Measurements from ENCODE around the gene NUP62.

Gene NUP62

DNA sequence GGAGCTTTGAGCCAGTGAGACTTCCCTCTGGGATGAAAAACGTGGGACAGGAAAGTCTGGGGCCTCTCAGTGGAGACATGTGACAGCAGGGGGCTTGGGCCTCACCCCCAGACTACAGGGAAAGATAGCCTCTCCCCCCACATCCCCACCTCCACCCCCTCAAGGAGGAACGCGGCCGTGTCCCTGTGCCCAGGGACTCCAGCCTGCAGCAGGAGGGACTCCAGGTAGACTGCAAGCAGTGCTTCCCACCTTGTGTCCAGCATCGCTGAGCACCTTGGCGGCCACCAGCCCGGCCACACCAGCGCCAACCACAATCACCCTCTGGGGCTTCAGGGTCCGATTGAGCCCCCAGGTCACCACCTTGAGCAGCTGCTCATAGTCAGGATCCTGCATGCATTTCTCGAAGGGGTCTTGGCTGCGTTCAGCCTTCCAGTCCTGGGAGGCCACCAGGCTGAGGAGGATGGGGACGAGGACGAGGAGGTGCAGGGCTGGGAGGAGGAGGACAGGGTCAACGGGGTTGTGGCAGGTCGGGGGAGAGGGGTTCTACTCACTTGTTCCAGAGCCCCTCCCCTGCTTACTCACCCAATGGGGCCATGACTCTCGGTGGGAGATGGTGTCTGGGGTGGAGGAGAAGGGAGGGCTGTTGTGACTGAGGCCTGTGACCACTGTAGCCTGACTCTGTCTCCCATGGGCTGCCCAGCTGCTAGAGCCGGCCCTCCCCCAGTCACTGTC, 33.6 kb downstream of the NUP62 start:
- DNase-seq: no peak

DNA sequence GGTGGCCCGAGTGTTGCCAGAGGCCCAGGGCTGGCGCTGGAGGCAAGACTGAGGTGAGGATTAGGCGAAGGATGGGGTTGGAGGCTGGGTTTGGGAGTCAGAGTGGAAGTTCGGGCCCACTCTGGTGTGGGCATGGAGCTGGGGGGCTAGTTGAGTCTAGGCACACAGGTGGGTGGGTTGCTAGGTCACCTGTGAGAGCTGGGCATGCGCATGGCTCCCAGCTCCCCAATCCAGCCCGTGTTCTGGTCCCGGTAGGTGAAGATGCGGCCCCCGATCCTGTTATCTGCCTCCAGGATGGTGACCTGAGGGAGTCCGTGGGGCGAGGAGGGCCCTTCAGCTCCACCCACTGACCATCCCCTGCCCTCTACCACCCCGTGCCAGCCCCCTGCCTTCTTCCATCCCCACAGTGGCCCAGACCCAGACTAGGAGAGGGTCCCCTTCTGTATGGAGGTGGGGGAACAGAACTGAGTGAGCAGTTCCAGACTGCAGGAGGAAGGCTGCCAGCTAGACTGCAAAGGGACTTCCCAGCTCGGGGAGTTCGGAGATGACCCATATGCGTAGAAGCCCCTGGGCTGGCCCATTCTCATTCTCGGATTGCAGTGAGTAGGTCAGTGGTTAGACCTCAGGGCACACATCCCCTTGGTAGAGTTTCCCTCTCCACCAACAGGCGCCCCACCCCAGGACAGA, 34.3 kb downstream of the NUP62 start:
- DNase-seq: peak; percentile 27

DNA sequence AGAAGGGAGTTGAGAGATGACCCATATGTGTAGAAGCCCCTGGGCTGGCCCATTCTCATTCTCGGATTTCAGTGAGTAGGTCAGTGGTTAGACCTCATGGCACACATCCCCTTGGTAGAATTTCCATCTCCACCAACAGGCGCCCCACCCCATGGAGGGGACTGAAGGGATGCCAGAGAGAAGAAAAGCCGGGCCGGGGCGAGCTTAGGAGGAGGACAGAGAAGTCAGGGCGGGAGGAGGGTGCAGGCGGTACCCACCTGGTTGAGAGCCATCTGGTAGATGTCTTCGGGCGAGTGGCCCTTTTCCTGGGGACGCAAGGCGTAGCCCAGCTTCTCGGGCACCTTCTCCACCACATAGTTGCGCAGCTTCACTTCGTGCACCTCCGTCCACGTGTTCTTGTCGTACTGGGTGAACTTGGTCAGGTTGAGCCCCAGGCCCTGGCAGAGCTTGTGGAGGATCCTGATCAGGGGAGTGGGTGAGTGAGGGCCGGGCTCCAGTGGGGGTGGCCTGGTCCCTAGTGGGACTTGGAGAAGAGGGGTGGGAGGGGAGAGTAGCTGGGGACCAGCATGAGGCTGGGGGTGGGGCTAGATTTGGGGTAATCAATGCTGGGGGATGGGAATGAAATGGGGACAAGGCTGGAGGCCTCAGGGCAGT, 35.2 kb downstream of the NUP62 start:
- no peak for DNase-seq

DNA sequence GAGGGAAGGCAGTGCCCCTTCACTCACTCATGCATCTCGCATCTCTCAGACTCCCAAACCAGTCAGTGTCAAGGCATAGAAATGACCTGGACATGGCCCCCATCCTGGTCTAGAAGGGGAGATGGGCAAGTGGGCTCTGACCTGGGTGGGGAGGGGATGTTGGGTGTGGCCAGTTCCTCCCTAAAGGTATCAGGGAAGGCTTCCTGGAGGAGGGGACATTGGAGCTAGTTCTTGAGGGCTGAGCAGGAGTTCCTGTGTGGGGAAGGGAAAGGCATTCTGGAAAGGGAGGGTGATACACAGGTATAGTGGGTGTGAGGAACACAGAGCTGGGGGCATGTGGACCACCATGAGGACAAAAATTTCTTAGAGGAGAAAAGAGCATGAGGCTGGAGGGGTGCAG, 36.6 kb downstream of the NUP62 start:
- no peak for DNase-seq

DNA sequence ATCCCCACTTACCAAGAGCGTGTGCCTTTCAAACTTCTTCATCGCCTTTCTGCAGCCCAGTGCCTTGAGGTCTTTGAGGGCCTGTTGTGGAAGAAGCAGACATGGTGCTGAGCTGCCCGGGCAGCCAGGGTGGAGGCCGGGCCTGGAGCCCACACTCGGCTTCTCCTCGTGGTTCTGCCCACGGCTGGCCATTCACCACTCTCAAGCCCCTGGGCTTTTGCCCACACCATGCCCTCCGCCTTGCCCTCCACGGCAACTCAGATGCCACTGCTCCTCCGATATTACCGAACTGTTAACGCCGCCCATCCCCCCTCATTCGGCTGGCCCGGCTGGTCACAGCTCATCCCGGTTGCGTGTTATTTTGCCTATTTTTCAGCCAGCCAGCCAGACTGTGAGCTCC, 37.9 kb downstream of the NUP62 start:
- DNase-seq: no peak

DNA sequence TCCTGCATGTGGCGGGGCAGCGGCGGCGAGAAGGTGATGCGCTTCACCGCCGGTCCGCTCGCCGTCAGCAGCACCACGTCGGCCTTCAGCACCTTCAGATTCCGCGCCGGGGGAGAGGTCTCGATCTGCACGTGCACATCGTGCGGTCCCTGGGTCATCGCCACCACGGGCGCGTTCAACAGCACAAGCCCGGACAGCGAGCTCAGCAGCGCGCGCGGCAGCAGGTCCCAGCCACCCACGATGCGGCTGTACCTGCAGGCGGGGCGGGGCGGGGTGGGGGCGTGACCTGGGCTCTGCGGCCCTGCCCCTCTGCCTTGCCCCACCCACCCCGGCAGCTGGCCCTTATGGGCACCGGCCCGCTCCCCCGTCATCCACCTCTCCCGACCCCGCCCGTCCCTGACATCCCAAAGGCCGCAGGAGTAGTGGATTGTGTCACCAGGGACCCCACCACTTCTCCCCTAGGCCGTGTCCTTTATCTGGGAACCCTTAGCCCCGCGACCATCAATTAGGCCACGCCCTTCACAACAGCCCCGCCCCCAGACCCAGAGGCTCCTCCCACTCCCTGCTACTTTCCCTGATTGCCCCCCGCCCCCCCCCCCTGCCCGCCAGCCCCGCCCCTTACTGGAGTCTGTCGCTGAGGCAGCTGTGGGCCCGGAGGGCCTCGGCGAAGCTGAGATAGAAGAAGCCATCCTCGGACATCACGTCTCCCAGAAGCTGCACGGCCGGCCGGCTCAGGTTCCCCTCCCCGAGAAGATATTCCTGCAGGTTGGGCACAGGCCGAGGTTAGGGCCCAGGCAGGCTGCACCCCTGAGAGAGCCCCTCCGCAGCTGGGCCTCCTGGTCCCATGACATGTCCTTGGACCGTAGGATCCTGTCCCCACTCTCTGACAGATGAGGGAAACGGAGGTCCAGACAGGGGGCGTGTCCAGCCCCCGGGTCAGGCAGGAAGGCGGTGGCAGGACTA, 38.7 kb downstream of the NUP62 start:
- peak; percentile 71 for DNase-seq

DNA sequence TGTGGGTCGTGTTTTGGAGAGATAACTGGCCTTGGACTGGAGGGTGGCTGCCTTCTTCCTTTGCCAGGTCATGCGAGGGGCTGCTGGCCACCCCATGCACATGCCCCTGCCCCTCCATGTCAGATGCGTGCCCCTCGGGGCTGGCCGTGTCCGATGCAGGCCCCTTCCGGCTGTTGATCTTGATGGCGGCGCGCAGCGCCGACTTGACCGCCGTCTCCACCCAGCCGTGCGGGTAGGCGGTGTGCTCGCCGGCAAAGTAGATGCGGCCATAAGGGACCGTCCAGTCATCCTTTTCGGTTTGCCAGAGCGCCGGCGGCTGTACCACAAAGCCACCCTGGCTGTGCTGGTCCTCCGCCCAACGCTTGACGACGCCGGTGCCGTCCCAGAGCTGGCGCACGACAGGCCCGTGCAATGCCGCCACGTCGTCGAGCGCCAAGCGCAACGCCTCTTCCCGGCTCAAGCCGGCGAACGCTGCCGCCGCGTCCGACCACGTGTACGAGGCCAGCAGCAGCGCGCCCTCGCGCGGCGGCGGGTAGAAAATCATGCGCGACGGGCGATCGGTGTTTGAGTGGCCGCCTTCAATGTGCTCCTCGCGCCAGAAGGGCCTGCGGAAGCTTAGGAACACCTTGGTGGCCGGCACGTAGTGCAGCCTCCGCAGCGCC, 39.5 kb downstream of the NUP62 start:
- peak; percentile 62 for DNase-seq

DNA sequence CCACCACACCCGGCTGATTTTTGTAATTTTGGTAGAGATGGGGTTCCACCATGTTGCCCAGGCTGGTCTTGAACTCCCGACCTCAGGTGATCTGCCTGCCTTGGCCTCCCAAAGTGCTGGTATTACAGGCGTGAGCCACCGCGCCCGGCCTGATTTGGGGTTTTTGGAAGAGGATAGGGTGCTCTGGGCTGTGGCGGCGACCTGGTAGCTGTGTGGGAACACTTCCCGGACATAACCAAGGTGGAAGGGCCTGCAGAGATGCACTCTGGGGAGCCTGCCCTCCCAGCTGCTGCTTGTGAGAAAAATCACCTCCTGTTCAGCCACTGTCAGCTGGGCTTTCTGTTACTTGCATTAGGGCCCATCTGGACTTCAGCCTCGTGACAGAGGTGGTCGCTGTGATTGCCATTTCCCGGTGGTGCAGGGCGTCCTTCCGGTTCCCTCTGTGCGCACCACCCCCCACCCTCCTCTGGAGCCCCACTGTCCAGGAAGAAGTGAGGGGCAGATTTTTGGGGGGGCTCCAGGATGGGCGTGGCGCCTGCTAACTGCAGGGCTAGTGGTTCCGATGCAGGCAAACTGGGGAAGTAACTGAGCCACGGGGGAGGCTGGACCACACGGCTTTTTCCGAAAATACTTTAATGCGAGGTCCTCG, 40.1 kb downstream of the NUP62 start:
- DNase-seq: no peak

DNA sequence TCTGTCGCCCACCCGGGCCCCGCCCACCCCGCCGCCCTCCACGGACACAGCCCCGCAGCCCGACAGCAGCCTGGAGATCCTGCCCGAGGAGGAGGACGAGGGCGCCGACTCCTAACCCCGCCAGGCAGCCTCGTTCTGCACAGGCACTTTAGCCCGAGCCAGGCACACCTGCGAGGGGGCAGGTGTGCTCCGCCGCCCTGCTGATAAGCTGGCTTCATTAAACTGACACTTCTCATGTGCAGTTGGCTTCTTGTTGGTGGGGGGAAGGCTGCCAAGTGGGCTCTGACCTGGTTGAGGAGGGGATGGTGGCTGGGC, 40.8 kb downstream of the NUP62 start:
- DNase-seq: no peak

DNA sequence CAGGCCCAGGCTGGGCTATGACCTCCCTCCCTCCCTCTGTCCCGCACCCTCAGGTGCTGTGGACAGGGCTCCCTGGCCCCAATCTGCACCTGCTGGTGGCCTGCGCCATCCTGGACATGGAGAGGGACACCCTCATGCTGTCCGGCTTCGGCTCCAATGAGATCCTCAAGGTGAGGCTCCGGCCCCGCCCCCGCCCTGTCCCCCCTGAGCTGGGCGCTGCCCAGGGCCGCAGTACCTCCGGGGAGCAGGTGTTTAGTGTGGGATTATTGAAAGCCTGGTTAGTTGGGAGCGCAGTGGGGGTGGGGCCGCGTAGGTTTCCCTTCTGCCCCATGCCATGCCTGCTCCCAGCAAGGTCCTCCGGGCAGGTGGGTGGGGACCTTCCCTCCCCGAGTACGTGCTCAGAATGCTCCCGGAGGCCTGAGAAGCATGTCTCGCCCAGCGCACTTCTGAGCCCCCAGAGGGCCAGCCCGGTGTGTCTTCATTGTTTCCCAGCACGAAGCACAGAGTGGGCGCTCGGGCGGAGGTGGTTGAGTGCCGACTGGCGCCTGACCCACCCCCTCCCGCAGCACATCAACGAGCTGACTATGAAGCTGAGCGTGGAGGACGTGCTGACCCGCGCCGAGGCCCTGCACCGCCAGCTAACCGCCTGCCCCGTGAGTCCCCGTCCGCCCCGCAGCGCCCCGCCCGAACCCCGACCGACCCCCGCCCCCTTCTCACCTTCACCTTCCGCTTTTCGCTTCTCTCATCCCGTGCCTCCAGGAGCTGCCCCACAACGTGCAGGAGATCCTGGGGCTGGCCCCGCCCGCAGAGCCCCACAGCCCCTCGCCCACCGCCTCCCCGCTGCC, 41.4 kb downstream of the NUP62 start:
- DNase-seq: no peak

DNA sequence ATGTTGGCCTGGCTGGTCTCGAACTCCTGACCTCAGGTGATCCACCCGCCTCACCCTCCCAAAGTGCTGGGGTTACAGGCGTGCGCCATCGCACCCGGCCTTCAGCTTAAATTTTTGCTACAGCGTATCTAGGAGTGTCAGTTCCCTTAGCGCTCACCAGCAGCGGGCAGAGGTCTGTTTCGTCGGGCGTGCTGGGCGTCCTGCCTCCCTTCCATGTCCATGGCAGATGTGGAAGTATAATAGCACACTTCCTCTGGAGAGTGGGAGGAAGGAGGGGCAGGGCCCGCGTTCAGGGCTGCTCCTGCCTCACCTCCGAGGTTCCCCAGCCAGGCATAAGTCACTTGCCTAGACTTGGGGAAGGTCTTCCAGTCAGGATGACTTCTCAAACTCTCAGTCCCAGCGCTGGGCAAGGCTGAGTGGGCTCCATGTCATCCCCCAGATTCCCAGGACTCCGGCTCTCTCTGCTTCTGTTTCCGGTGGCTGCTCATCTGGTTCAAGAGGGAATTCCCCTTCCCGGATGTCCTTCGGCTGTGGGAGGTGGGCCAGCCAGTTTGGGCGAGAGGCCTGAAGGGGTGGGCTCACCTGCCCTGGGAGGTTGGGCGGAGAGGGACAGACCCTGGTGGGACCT, 42.2 kb downstream of the NUP62 start:
- no peak for DNase-seq

DNA sequence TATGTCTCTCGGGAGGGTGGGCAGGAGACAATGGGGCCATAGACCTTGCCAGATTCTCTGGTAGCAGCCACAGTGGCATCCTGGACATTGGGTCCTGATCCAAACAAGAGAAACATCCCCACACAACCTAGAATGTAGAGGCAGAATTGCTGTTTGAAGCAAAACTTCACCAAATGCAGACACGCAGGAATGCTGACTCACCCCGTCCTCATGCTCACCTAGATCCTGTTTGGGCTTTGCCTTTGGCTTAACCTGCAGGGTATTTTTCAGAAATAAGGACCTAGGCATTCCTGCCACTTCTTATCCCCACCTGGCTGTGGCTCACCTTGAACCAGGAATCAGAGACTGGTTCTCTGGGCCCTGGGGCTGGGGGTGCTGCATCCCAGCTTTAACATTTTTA, 44.5 kb downstream of the NUP62 start:
- DNase-seq: no peak

DNA sequence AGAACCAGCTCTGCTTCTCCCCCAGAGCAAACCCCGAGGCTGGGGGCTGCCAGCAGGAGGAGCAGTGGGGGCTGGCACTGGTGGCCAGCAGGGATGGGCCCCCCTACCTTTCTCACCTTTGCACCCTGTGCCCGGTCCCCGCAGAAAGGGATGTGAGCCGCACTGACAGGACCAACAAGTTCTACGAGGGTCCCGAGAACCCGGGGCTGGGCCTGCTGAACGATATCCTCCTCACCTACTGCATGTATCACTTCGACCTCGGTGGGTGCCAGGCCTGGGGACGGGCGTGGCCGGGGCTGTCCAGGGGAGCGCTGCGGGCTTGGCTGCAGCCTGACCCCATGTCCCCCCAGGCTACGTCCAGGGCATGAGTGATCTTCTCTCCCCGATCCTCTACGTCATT, 45.2 kb downstream of the NUP62 start:
- DNase-seq: no peak

DNA sequence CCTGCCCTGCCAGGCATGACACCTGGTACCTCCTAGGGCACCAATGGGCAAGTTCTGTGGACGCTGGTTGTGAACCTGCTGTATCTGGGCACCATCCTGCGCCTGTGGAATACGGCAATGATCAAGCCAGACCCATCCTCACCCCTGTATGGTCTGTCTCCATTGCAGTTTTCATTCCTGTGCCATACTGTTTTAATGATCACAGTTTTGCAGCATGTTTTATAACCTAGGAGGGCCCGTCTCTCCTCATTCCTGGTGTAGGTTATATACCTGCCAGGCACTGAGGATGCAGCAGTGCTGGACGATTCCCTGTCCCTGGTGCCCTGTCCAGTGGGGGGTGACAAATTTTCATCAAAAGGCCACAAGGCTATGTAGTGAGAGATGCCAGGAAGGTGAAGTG, 46.2 kb downstream of the NUP62 start:
- no peak for DNase-seq

DNA sequence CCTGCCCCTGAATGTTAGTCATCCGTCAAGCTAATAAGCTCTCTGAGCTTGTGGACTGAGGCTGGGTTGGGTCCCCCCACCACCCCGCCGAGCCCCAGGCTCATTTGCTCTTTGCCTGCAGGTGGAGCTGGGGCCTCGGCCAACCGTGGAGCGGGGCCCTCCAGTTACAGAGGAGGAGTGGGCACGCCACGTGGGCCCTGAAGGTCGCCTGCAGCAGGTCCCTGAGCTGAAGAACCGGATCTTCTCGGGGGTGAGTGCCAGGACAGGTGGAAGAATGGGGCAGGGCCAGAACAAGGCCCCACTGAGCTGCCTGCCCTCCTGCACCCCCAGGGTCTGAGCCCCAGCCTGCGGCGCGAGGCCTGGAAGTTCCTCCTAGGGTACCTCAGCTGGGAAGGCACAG, 46.7 kb downstream of the NUP62 start:
- DNase-seq: no peak

DNA sequence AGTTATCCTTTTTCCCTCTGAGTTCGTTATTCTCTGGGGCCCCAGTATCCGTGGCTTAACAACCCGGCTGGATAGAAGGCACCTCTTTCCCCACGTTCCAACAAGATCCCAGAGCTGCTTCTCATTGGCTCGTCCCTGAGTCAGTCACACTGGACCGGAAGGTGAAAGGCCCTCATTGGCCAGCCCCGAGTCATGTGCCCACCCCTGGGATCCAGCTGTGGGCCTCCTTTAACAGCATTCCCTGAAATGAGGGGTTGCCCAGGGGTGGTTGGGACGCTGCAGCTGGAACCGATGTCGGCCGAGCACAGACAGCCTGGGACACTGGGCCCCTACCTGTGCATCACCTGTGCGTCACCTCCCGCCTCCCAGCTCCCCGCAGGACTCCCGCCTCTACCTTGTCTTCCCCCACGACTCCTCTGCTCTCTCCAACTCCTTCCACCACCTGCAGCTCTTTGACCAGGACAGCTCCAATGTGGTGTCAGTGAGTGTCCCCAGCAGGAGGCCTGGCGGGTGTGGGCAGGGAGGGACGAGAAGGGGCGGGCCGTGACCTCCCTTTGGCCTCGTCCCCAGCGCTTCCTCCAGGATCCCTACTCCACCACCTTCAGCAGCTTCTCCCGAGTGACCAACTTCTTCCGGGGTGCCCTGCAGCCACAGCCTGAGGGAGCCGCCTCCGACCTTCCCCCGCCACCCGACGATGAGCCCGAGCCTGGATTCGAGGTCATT, 47.5 kb downstream of the NUP62 start:
- no peak for DNase-seq

DNA sequence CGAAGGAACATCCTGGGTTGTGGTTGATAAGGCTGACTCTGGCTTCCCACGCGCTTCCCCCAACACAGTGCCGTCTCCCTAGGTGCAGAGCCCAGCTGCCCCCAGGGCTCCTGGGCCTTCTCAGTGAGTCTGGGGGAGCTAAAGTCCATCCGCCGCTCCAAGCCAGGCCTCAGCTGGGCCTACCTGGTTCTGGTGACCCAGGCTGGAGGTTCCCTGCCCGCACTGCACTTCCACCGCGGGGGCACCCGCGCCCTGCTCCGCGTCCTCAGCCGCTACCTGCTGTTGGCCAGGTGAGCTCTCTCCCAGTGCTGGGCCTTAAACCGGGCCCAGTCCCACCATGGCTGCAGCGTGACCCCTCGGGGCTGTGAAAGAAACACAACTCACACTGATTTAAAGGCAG, 48.1 kb downstream of the NUP62 start:
- no peak for DNase-seq

DNA sequence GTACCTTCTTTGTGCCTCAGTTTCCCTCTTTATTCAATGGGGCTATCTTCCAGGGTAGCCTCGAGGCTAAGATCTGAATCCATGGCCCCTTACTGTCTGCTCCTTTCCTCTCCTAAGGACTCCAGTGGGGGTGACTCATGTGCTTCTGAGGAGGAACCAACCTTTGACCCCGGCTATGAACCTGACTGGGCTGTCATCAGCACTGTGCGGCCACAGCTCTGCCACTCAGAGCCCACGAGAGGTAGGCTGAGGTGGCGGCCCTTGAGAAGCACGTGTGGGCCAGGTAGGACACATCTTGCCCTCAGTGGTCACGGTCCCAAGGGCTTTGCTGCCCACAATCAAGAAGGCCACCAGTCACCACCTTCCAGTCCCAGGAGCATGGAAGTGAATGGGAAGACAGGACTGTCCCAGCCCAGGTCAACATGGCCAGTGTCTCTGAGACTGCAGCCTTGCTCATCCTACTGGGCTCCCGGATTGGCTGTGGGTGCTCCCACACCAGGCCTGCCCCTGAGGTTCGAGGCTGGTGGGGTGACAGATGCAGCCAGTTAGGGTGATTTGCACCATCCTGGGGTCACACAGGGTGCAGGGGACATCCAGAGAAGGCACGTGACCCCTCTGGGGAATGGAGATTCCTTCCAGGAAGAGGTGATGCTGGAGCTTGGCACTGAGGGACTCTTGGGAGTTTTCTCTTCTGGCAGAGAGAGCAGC, 49.0 kb downstream of the NUP62 start:
- DNase-seq: no peak

Measured in T-helper 9 cell (primary cell).